Ascending aorta (tissue), 2 donors: Measurements from ENCODE around the gene ING5. TPM values are rescaled to one million over a fixed set of nuclear protein-coding genes. Genes with fewer than 3 reads are reported as not detected.

Experiments
- DNase-seq, 2 donors: peaks; one replicate each; pipeline ENCODE4 v3.0.0-alpha.2; 2019; ENCODE audit warnings: low spot score in 2 of 2
- H3K27ac ChIP-seq, 2 donors: fragments of 200-600 bp; sonication (generic); one replicate each; pipeline ENCODE4 v1.5.1; 2016 to 2017; ENCODE audit warnings: mild to moderate bottlenecking in 1 of 2
- H3K27me3 ChIP-seq: fragments of 200-600 bp; sonication (generic); one replicate; pipeline ENCODE4 v1.5.1; 2017
- H3K36me3 ChIP-seq, 2 donors: fragments of 200-600 bp; sonication (generic); one replicate each; pipeline ENCODE4 v1.5.1; 2016
- H3K4me1 ChIP-seq, 2 donors: fragments of 200-600 bp; sonication (generic); one replicate each; pipeline ENCODE4 v1.5.1; 2016 to 2017; ENCODE audit warnings: mild to moderate bottlenecking in 1 of 2
- H3K4me3 ChIP-seq, 2 donors: fragments of 200-600 bp; sonication (generic); one replicate each; pipeline ENCODE4 v1.5.1; 2016 to 2017; ENCODE audit warnings: mild to moderate bottlenecking in 1 of 2
- H3K9me3 ChIP-seq, 2 donors: fragments of 200-600 bp; sonication (generic); one replicate each; pipeline ENCODE4 v1.5.1; 2016
- CTCF ChIP-seq, 3 experiments: fragments of 200-600 bp in 2 of 3; fragments of 450-650 bp in 1 of 3; sonication (generic) in 2 of 3; IDR thresholded peaks; one replicate each; pipeline ENCODE4 v1.5.1; 2016 to 2019; ENCODE audit warnings: antibody characterized with exemption in 3 of 3, mild to moderate bottlenecking in 1 of 3, moderate library complexity in 1 of 3
- intact Hi-C: fragments of 100-400 bp; cut with DNase I; formaldehyde crosslinking; loops from one replicate; pipeline ENCODE4 v1.15.1; 2023
- total RNA-seq: library from RNA; depleted of rRNA; stranded (reverse); fragments of >200 nt; gene quantifications from one replicate; pipeline ENCODE4 v1.1.0, GENCODE V29; 2016

ING5 gene
- total RNA-seq, 1 donor from 2014 or later = 38.1 TPM

DNA sequence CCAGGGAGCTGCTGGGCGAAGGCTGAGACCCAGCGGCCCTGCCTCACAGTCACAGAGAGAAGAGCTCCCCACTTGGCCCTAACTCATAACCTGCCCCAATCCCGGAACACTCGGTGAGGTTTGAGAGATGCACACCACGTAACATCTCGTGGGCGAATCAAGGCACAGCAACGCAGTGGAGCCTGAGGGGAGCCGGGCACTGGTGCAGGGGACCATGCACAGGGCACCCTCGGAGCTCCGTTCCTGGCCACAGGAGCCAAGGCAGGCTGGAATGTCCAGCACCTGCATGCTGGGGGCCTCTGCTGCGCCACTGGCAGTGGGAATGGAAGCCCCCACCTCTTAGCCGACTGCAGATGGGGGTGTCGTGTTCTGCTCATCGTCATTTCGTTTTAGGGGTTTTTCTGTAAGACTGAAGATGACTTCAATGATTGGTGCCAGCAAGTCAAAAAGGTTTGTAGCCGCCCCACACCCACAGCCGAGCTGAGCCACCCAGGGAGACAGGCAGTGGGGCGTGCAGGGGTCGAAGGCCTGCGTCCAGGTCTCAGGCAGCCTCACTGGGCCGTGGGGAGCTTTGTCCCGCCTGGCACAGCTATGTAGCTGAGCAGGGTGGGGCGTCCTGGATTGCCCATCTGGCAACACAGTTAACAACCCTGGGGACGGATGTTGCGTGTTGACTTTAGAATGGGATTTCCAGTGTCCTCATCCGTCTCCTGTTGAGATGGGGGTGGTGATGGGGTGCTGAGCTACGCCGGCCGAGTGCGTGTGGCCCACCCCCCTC lies 31.3 kb upstream of the ING5 start:
- no peak for TF ChIP-seq CTCF (IDR thresholded peaks at IDR 0.05)
- H3K36me3 ChIP-seq = peaks cover 68 to 69% of the 10 kb centered on the region in 2 donors
- H3K4me1 ChIP-seq = no peaks in the 10 kb centered on the region
- no peak overlapping the region for H3K27ac ChIP-seq
- no peaks in the 10 kb centered on the region for H3K9me3 ChIP-seq
- H3K4me3 ChIP-seq = no peak overlapping the region
- intact Hi-C loops = no loop called here
- no peaks in the 10 kb centered on the region for H3K27me3 ChIP-seq
- DNase-seq = no peak

- intact Hi-C loops = no loop called here
- H3K27ac ChIP-seq = no peak overlapping the region
These were observed 30.2 kb upstream of the ING5 start for GRCh38 chr2:241671457-241672240.

GRCh38 chr2:241672243-241673188 lies 29.3 kb upstream of the ING5 start:
- Histone ChIP-seq H3K36me3 (peaks cover 54 to 62% of the 10 kb centered on the region in 2 donors), H3K4me3 (no peak overlapping the region), H3K4me1 (no peaks in the 10 kb centered on the region), H3K9me3 (no peaks in the 10 kb centered on the region), H3K27me3 (no peaks in the 10 kb centered on the region), H3K27ac (no peak overlapping the region)
- no peak for TF ChIP-seq CTCF (IDR thresholded peaks at IDR 0.05)
- no peak for DNase-seq
- intact Hi-C loops = no loop called here

More at GRCh38 chr2:241671457-241672240, 30.2 kb upstream of the ING5 start:
- DNase-seq = no peak
- no peaks in the 10 kb centered on the region for H3K9me3 ChIP-seq
- TF ChIP-seq CTCF (IDR thresholded peaks at IDR 0.05) = no peak
- H3K4me3 ChIP-seq = no peak overlapping the region
- no peaks in the 10 kb centered on the region for H3K27me3 ChIP-seq
- no peaks in the 10 kb centered on the region for H3K4me1 ChIP-seq
- peaks cover 60 to 62% of the 10 kb centered on the region in 2 donors for H3K36me3 ChIP-seq

DNA sequence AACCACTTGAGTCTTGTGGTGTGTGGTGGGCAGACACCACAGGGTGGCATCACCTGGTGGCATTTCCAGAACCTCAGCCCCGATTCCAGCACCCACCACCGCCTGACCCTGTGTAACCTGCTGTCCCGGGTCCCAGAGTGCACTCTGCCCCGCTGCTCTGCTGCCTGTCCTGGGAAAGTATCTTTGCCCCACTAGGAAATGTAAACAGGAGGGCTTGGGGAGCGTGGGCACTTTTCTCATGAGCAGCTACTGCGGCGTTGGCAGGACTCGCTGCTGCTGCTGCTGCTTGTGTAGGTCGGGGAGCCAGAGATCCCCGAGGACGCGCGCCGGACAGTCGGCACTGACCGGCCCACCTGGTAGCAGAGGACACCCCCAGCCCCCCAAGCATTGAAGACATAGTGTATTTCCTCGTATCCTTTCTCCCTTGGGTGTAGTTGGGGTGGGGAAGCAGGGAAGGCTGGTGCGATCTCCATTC lies 28.6 kb upstream of the ING5 start:
- no peaks in the 10 kb centered on the region for H3K9me3 ChIP-seq
- DNase-seq = no peak
- TF ChIP-seq CTCF (IDR thresholded peaks at IDR 0.05) = no peak
- H3K4me1 ChIP-seq = no peaks in the 10 kb centered on the region
- H3K27ac ChIP-seq = no peak overlapping the region
- intact Hi-C loops = no loop called here
- H3K4me3 ChIP-seq = no peak overlapping the region
- H3K27me3 ChIP-seq = no peaks in the 10 kb centered on the region
- H3K36me3 ChIP-seq = peaks cover 52 to 62% of the 10 kb centered on the region in 2 donors
